Spinal cord (tissue), 10 donors: Measurements from ENCODE around the gene NME9. TPM values are rescaled to one million over a fixed set of nuclear protein-coding genes. Genes with fewer than 3 reads are reported as not detected.
A peak's percentile ranks its signal among the peaks of the same experiment; 100 is the strongest.

Experiments
- DNase-seq, 6 donors: peaks; one replicate each; pipeline versions ENCODE4 v3.0.0 to v3.0.0-alpha.2; 2013 to 2015; ENCODE audit warnings: low spot score in 6 of 6, low read depth in 4 of 6
- H3K27ac ChIP-seq: one replicate; pipeline ENCODE4 v1.5.1; 2013; ENCODE audit warnings: low read depth, low read length, control low read depth
- H3K27me3 ChIP-seq: one replicate; pipeline ENCODE4 v1.6.1; 2013; ENCODE audit warnings: low read length; ENCODE audit not compliant: control insufficient read depth, insufficient read depth
- H3K36me3 ChIP-seq: one replicate; pipeline ENCODE4 v1.6.1; 2013; ENCODE audit warnings: low read length; ENCODE audit not compliant: control insufficient read depth, insufficient read depth
- H3K4me1 ChIP-seq: one replicate; pipeline ENCODE4 v1.6.1; 2013; ENCODE audit warnings: low read length; ENCODE audit not compliant: control insufficient read depth, insufficient read depth
- H3K4me3 ChIP-seq: one replicate; pipeline ENCODE4 v1.5.1; 2013; ENCODE audit warnings: low read depth, low read length, control low read depth
- H3K9me3 ChIP-seq: one replicate; pipeline ENCODE4 v1.6.1; 2013; ENCODE audit warnings: low read length; ENCODE audit not compliant: control insufficient read depth, insufficient read depth
- WGBS: methylation state at CpG from one replicate; pipeline ENCODE4 v1.1.5; 2013; ENCODE audit warnings: missing lambda C conversion rate; ENCODE audit not compliant: insufficient coverage; 5-methylcytosine and 5-hydroxymethylcytosine counted together
- polyA plus RNA-seq, 2 donors: library from polyadenylated mRNA; unstranded; fragments of 120-200 nt; gene quantifications; one replicate each; pipeline ENCODE4 v1.2.1, GENCODE V29; 2013; ENCODE audit not compliant: insufficient read length in 2 of 2
- total RNA-seq, 2 donors: library from RNA; depleted of rRNA in 1 of 2; stranded (reverse); fragments of 120-200 nt in 1 of 2; fragments of >200 nt in 1 of 2; gene quantifications; one replicate each; pipeline versions ENCODE4 v1.2.3 to v1.2.4, GENCODE V29; 2013 to 2014
- donor health status: healthy.

Gene NME9
- total and polyA plus RNA-seq, 4 donors, result 5.6 to 9.6 (median 8.3) TPM

- Histone ChIP-seq H3K27ac (no peak overlapping the region), H3K9me3 (no peaks in the 10 kb centered on the region), H3K27me3 (no peaks in the 10 kb centered on the region), H3K4me3 (no peak overlapping the region), H3K36me3 (peaks cover 18% of the 10 kb centered on the region), H3K4me1 (no peaks in the 10 kb centered on the region)
- no peak for DNase-seq
- WGBS, result no CpG with 5 or more reads among the region's 2 CpGs
Observed at GRCh38 chr3:138270245-138270644, 59.4 kb downstream of the NME9 start.

GRCh38 chr3:138267083-138267482 is 62.6 kb downstream of the NME9 start:
- Histone ChIP-seq H3K4me1 (no peaks in the 10 kb centered on the region), H3K27ac (no peak overlapping the region), H3K36me3 (peaks cover 10% of the 10 kb centered on the region), H3K27me3 (no peaks in the 10 kb centered on the region), H3K4me3 (no peak overlapping the region), H3K9me3 (no peaks in the 10 kb centered on the region)
- WGBS, result no CpG with 5 or more reads among the region's 3 CpGs
- DNase-seq, result no peak

DNA sequence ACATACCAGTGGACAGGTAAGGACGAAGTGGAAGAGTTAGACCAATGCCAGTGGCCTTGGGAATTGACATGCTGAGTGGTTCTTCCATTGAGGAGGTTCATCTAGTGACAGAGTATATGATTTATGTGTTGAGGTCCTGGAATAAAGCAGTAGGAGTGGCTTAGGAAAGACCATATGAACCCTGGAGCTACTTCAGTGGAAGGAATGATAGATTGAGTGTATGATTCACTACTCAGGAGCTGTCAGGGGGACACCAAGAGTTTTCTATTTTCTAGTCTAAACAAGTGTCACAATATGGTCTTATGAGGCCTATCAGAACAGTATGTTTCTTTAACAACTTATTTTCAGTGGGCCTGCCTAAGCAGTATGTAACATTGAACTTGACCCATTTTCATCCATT is 63.9 kb downstream of the NME9 start:
- Histone ChIP-seq H3K4me3 (no peak overlapping the region), H3K9me3 (no peaks in the 10 kb centered on the region), H3K36me3 (peaks cover 10% of the 10 kb centered on the region), H3K27ac (no peak overlapping the region), H3K27me3 (no peaks in the 10 kb centered on the region), H3K4me1 (no peaks in the 10 kb centered on the region)
- WGBS, result 100% methylated on average over 1 of the region's 1 CpG
- no peak for DNase-seq

DNA sequence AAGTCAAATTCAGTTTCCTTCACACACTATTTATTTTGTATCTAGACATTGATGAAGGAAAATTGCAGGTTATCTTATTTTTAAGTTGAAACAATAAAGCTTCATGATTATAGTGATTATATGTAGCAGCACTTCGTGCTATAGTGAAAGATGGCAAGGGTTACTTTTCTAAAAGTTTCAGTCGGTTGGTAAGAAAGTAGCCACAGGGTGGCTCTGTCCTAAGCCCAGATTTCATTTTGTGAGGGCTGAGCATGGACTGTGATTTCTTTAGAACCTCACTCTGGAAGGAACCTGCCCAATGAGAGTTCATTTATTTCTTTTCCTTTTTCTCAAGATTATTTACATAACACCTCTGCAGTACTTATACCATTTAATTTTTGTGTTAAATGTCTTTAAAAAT is 66.5 kb downstream of the NME9 start:
- Histone ChIP-seq H3K9me3 (no peaks in the 10 kb centered on the region), H3K4me1 (no peaks in the 10 kb centered on the region), H3K4me3 (no peak overlapping the region), H3K27ac (no peak overlapping the region), H3K36me3 (peaks cover 10% of the 10 kb centered on the region), H3K27me3 (no peaks in the 10 kb centered on the region)
- 100% methylated on average over 1 of the region's 2 CpGs for WGBS
- DNase-seq, result peak in 2 of 6 donors; percentile 4 to 10

- DNase-seq, result no peak
- no CpG with 5 or more reads among the region's 1 CpG for WGBS
- Histone ChIP-seq H3K36me3 (peaks cover 6% of the 10 kb centered on the region), H3K9me3 (no peaks in the 10 kb centered on the region), H3K27ac (no peak overlapping the region), H3K4me1 (no peaks in the 10 kb centered on the region), H3K27me3 (no peaks in the 10 kb centered on the region), H3K4me3 (no peak overlapping the region)
Observed at GRCh38 chr3:138260611-138261010, 69.0 kb downstream of the NME9 start.

- no peaks in the 10 kb centered on the region for H3K4me1 ChIP-seq
- DNase-seq, result no peak
- no peaks in the 10 kb centered on the region for H3K27me3 ChIP-seq
- H3K36me3 ChIP-seq, result no peaks in the 10 kb centered on the region
- H3K27ac ChIP-seq, result no peak overlapping the region
- WGBS, result 94% methylated on average over 3 of the region's 4 CpGs
- no peaks in the 10 kb centered on the region for H3K9me3 ChIP-seq
- H3K4me3 ChIP-seq, result no peak overlapping the region
Observed at GRCh38 chr3:138259126-138259525, 70.5 kb downstream of the NME9 start.

GRCh38 chr3:138257986-138258385 is 71.7 kb downstream of the NME9 start:
- no peaks in the 10 kb centered on the region for H3K4me1 ChIP-seq
- H3K4me3 ChIP-seq, result no peak overlapping the region
- no peak overlapping the region for H3K27ac ChIP-seq
- WGBS, result no CpG with 5 or more reads among the region's 1 CpG
- DNase-seq, result no peak
- no peaks in the 10 kb centered on the region for H3K27me3 ChIP-seq
- H3K9me3 ChIP-seq, result no peaks in the 10 kb centered on the region
- H3K36me3 ChIP-seq, result no peaks in the 10 kb centered on the region

DNA sequence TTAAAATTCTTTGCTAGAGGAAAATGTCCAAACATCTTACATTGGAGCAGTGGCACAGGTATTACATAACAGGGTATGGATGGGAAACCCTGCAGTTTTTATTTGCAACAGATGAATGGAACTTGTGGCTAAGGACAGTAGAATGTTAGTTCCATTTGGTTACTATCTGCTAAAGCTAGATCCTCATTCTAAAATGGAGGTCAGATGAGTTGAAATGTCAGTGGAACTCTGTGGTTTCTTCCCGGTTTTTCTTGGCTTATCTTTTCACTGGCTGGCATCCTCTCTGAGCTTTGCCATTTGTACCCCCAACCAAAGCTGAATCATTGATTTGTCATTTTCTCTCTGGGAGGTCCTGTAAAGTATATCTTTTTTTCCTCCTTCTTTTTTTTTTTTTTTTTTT is 73.6 kb downstream of the NME9 start:
- Histone ChIP-seq H3K36me3 (no peaks in the 10 kb centered on the region), H3K4me1 (no peaks in the 10 kb centered on the region), H3K27ac (no peak overlapping the region), H3K9me3 (no peaks in the 10 kb centered on the region), H3K4me3 (no peak overlapping the region), H3K27me3 (no peaks in the 10 kb centered on the region)
- DNase-seq, result no peak
- no CpG with 5 or more reads among the region's 1 CpG for WGBS

DNA sequence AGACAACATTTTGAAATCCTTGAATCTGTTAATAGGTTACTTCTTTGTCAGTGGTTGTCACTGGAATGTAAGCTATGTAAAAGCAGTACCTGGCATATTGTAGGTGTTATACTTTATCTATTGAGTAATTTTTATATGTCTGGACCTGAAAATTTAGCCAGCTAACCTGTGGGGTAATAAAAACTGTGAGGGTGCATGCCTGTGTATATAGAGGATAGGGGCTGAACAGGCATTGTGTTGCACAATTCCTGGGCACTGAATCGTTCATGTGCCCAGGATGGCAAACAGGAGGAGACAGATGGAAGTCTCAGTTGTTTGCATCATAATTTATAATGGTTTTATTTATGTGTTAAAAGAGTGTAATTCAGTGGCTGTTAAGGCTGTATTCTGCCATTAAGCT is 75.4 kb downstream of the NME9 start:
- H3K27ac ChIP-seq, result no peak overlapping the region
- no peaks in the 10 kb centered on the region for H3K9me3 ChIP-seq
- H3K4me3 ChIP-seq, result no peak overlapping the region
- no peaks in the 10 kb centered on the region for H3K4me1 ChIP-seq
- H3K27me3 ChIP-seq, result no peaks in the 10 kb centered on the region
- DNase-seq, result peak in 1 of 6 donors; percentile 11
- WGBS, result 67% methylated on average over 1 of the region's 1 CpG
- peaks cover 3% of the 10 kb centered on the region for H3K36me3 ChIP-seq

DNA sequence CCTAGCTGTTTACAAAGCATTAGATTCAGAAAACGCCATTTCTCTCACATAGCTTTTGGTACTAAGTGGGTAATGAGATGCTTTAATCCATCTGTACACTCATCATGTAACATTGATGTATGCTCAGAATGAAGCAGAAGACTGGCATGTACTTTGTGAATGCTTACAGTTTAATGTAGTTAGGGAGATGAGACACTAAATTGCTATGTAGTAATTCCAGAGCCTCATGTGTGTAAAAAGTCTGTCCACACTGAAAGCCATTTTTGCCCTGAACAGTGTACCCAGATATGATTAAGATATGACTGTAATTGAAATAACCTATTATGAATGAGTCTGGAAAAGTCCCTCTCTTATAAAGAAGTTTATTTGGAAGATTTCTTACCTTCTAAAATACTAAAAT is 76.0 kb downstream of the NME9 start:
- no peak overlapping the region for H3K4me3 ChIP-seq
- no peak overlapping the region for H3K27ac ChIP-seq
- no peaks in the 10 kb centered on the region for H3K27me3 ChIP-seq
- H3K36me3 ChIP-seq, result peaks cover 3% of the 10 kb centered on the region
- H3K4me1 ChIP-seq, result no peaks in the 10 kb centered on the region
- WGBS, result no CpG with 5 or more reads among the region's 1 CpG
- no peak for DNase-seq
- H3K9me3 ChIP-seq, result no peaks in the 10 kb centered on the region
